Germinal center (tissue), 1 donor: ENCODE data around the gene TM6SF1.

ENCODE experiments used
- DNase-seq: peaks from one replicate; pipeline ENCODE4 v3.0.0; 2012; ENCODE audit warnings: mixed read lengths, low spot score

TM6SF1 gene

DNA sequence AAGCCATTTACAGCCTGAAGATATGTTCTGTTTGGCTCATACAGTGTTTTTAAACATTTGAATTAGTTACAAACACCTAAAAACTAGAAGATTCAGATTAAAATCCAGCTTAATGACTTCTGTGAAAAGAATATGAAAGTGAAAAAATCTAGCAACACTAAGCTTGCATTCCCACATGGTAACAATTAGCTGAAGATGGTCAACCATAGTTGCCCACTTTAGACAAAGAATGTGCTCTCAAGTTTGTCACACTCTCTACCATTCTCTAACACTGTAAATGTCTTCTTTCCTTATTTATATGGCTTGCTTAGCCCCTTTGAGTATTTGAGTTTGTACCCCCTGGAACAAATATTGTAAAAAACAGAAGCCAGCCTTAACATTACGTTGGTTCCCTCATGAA, 67.4 kb downstream of the TM6SF1 start:
- no peak for DNase-seq

GRCh38 chr15:83178390-83178789, 70.9 kb downstream of the TM6SF1 start:
- no peak for DNase-seq

DNA sequence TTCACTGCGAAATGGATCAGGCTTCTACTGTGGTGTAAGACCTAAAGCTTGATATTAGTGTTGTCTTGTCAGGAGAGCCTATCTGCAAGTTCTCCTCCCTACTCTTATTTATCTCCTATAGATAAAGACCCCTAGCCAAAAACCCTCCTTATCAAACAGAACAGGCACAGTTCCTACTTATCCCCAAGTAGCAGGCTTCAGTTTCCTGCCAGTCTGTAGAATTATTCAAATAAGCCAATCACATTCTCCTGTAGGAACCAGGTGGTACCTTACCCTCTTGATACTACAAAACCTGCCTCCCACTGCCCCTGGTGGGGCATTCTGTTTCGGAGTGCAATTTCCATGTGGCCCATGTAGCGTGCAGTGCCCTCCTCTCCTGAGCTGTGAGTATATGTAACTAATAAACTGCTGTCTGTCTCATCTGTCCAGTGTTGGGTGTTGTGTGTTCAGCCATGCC, 71.5 kb downstream of the TM6SF1 start:
- DNase-seq: no peak

- no peak for DNase-seq
These were observed 78.1 kb downstream of the TM6SF1 start for GRCh38 chr15:83185561-83185960.
